Measurements from ENCODE around the gene PKP3. TPM values are rescaled to one million over a fixed set of nuclear protein-coding genes. Genes with fewer than 3 reads are reported as not detected.
"Not testable (repeated sequence)": the region's sequence is repeated elsewhere in the genome, so short reads cannot be mapped to it uniquely, and the experiment has no call there.

The PKP3 gene
- total and polyA plus RNA-seq, 2 donors, result 7.7 to 26.5 TPM

GRCh38 chr11:399731-400211 lies 5.8 kb downstream of the PKP3 start:
- WGBS, result 41% methylated on average over 21 of the region's 21 CpGs
- Histone ChIP-seq H3K9me3 (ENCODE audit: control insufficient read depth in 2 of 2, insufficient read depth in 1 of 2, low read length in 1 of 2) (peaks cover 8 to 30% of the 10 kb centered on the region in 2 donors), H3K4me3 (ENCODE audit: low read length in 2 of 2) (no peak overlapping the region), H3K36me3 (ENCODE audit: control insufficient read depth in 2 of 2, insufficient read depth in 2 of 2, low read length in 1 of 2) (peaks cover 0 to 5% of the 10 kb centered on the region in 2 donors), H3K27ac (ENCODE audit: low read depth in 1 of 2, low read length in 1 of 2) (no peak overlapping the region), H3K27me3 (ENCODE audit: control insufficient read depth in 2 of 2, insufficient read depth in 1 of 2, low read length in 1 of 2) (peaks cover 46 to 58% of the 10 kb centered on the region in 2 donors), H3K4me1 (ENCODE audit: control insufficient read depth in 2 of 2, insufficient read depth in 2 of 2, low read length in 2 of 2) (peaks cover 0 to 6% of the 10 kb centered on the region in 2 donors)
- DNase-seq (ENCODE audit: low read depth in 6 of 9, low spot score in 9 of 9), result no peak

- Histone ChIP-seq H3K36me3 (ENCODE audit: control insufficient read depth in 2 of 2, insufficient read depth in 2 of 2, low read length in 1 of 2) (peaks cover 0 to 5% of the 10 kb centered on the region in 2 donors), H3K27ac (ENCODE audit: low read depth in 1 of 2, low read length in 1 of 2) (no peak overlapping the region), H3K4me3 (ENCODE audit: low read length in 2 of 2) (no peak overlapping the region), H3K27me3 (ENCODE audit: control insufficient read depth in 2 of 2, insufficient read depth in 1 of 2, low read length in 1 of 2) (peaks cover 46 to 59% of the 10 kb centered on the region in 2 donors), H3K9me3 (ENCODE audit: control insufficient read depth in 2 of 2, insufficient read depth in 1 of 2, low read length in 1 of 2) (peaks cover 8 to 30% of the 10 kb centered on the region in 2 donors), H3K4me1 (ENCODE audit: control insufficient read depth in 2 of 2, insufficient read depth in 2 of 2, low read length in 2 of 2) (peaks cover 0 to 6% of the 10 kb centered on the region in 2 donors)
- DNase-seq (ENCODE audit: low read depth in 6 of 9, low spot score in 9 of 9), result no peak
- 21% methylated on average over 50 of the region's 50 CpGs for WGBS
Observed at GRCh38 chr11:400241-400689, 6.3 kb downstream of the PKP3 start.

GRCh38 chr11:401196-401595 lies 7.2 kb downstream of the PKP3 start:
- Histone ChIP-seq H3K9me3 (ENCODE audit: control insufficient read depth in 2 of 2, insufficient read depth in 1 of 2, low read length in 1 of 2) (peaks cover 6 to 30% of the 10 kb centered on the region in 2 donors), H3K27me3 (ENCODE audit: control insufficient read depth in 2 of 2, insufficient read depth in 1 of 2, low read length in 1 of 2) (peaks cover 43 to 51% of the 10 kb centered on the region in 2 donors)
- H3K4me1 ChIP-seq (ENCODE audit: control insufficient read depth in 2 of 2, insufficient read depth in 2 of 2, low read length in 2 of 2); H3K4me3 ChIP-seq (ENCODE audit: low read length in 2 of 2); DNase-seq (ENCODE audit: low read depth in 6 of 9, low spot score in 9 of 9); H3K27ac ChIP-seq (ENCODE audit: low read depth in 1 of 2, low read length in 1 of 2); H3K36me3 ChIP-seq (ENCODE audit: control insufficient read depth in 2 of 2, insufficient read depth in 2 of 2, low read length in 1 of 2): not testable (repeated sequence)
- no CpG with 5 or more reads among the region's 52 CpGs for WGBS

- Histone ChIP-seq H3K4me1 (ENCODE audit: control insufficient read depth in 2 of 2, insufficient read depth in 2 of 2, low read length in 2 of 2) (peaks cover 3 to 13% of the 10 kb centered on the region in 2 donors), H3K27ac (ENCODE audit: low read depth in 1 of 2, low read length in 1 of 2) (no peak overlapping the region), H3K9me3 (ENCODE audit: control insufficient read depth in 2 of 2, insufficient read depth in 1 of 2, low read length in 1 of 2) (peaks cover 6 to 18% of the 10 kb centered on the region in 2 donors), H3K27me3 (ENCODE audit: control insufficient read depth in 2 of 2, insufficient read depth in 1 of 2, low read length in 1 of 2) (peaks cover 27 to 34% of the 10 kb centered on the region in 2 donors), H3K36me3 (ENCODE audit: control insufficient read depth in 2 of 2, insufficient read depth in 2 of 2, low read length in 1 of 2) (peaks cover 0 to 7% of the 10 kb centered on the region in 2 donors), H3K4me3 (ENCODE audit: low read length in 2 of 2) (no peak overlapping the region)
- 67% methylated on average over 55 of the region's 55 CpGs for WGBS
- DNase-seq (ENCODE audit: low read depth in 6 of 9, low spot score in 9 of 9), result no peak
Observed at GRCh38 chr11:403021-403760, 9.2 kb downstream of the PKP3 start.

GRCh38 chr11:403761-404431 lies 9.9 kb downstream of the PKP3 start:
- 97% methylated on average over 27 of the region's 27 CpGs for WGBS
- peaks cover 3 to 13% of the 10 kb centered on the region in 2 donors for H3K4me1 ChIP-seq (ENCODE audit: control insufficient read depth in 2 of 2, insufficient read depth in 2 of 2, low read length in 2 of 2)

GRCh38 chr11:404551-405264 lies 10.7 kb downstream of the PKP3 start:
- Histone ChIP-seq H3K27ac (ENCODE audit: low read depth in 1 of 2, low read length in 1 of 2) (no peak overlapping the region), H3K4me1 (ENCODE audit: control insufficient read depth in 2 of 2, insufficient read depth in 2 of 2, low read length in 2 of 2) (peaks cover 3 to 13% of the 10 kb centered on the region in 2 donors), H3K4me3 (ENCODE audit: low read length in 2 of 2) (no peak overlapping the region), H3K36me3 (ENCODE audit: control insufficient read depth in 2 of 2, insufficient read depth in 2 of 2, low read length in 1 of 2) (peaks cover 0 to 9% of the 10 kb centered on the region in 2 donors), H3K9me3 (ENCODE audit: control insufficient read depth in 2 of 2, insufficient read depth in 1 of 2, low read length in 1 of 2) (peaks cover 2 to 15% of the 10 kb centered on the region in 2 donors), H3K27me3 (ENCODE audit: control insufficient read depth in 2 of 2, insufficient read depth in 1 of 2, low read length in 1 of 2) (peaks cover 22 to 27% of the 10 kb centered on the region in 2 donors)
- DNase-seq (ENCODE audit: low read depth in 6 of 9, low spot score in 9 of 9), result no peak
- WGBS, result 97% methylated on average over 14 of the region's 14 CpGs

More at GRCh38 chr11:403761-404431, 9.9 kb downstream of the PKP3 start:
- Histone ChIP-seq H3K9me3 (ENCODE audit: control insufficient read depth in 2 of 2, insufficient read depth in 1 of 2, low read length in 1 of 2) (peaks cover 6 to 18% of the 10 kb centered on the region in 2 donors), H3K27ac (ENCODE audit: low read depth in 1 of 2, low read length in 1 of 2) (no peak overlapping the region), H3K36me3 (ENCODE audit: control insufficient read depth in 2 of 2, insufficient read depth in 2 of 2, low read length in 1 of 2) (peaks cover 0 to 7% of the 10 kb centered on the region in 2 donors), H3K27me3 (ENCODE audit: control insufficient read depth in 2 of 2, insufficient read depth in 1 of 2, low read length in 1 of 2) (peaks cover 27 to 32% of the 10 kb centered on the region in 2 donors), H3K4me3 (ENCODE audit: low read length in 2 of 2) (no peak overlapping the region)
- no peak for DNase-seq (ENCODE audit: low read depth in 6 of 9, low spot score in 9 of 9)

- no peak overlapping the region for H3K27ac ChIP-seq (ENCODE audit: low read depth in 1 of 2, low read length in 1 of 2)
- peaks cover 3 to 13% of the 10 kb centered on the region in 2 donors for H3K4me1 ChIP-seq (ENCODE audit: control insufficient read depth in 2 of 2, insufficient read depth in 2 of 2, low read length in 2 of 2)
- no peak overlapping the region for H3K4me3 ChIP-seq (ENCODE audit: low read length in 2 of 2)
- H3K27me3 ChIP-seq (ENCODE audit: control insufficient read depth in 2 of 2, insufficient read depth in 1 of 2, low read length in 1 of 2), result peaks cover 14 to 22% of the 10 kb centered on the region in 2 donors
- peaks cover 0 to 8% of the 10 kb centered on the region in 2 donors for H3K9me3 ChIP-seq (ENCODE audit: control insufficient read depth in 2 of 2, insufficient read depth in 1 of 2, low read length in 1 of 2)
- no peak for DNase-seq (ENCODE audit: low read depth in 6 of 9, low spot score in 9 of 9)
- peaks cover 0 to 13% of the 10 kb centered on the region in 2 donors for H3K36me3 ChIP-seq (ENCODE audit: control insufficient read depth in 2 of 2, insufficient read depth in 2 of 2, low read length in 1 of 2)
- WGBS, result 88% methylated on average over 17 of the region's 17 CpGs
Observed at GRCh38 chr11:405323-405953, 11.4 kb downstream of the PKP3 start.

GRCh38 chr11:405954-406795 lies 12.2 kb downstream of the PKP3 start:
- Histone ChIP-seq H3K27me3 (ENCODE audit: control insufficient read depth in 2 of 2, insufficient read depth in 1 of 2, low read length in 1 of 2) (peaks cover 14 to 22% of the 10 kb centered on the region in 2 donors), H3K4me3 (ENCODE audit: low read length in 2 of 2) (peak overlapping the region; percentile 30 to 57), H3K9me3 (ENCODE audit: control insufficient read depth in 2 of 2, insufficient read depth in 1 of 2, low read length in 1 of 2) (peaks cover 0 to 8% of the 10 kb centered on the region in 2 donors), H3K4me1 (ENCODE audit: control insufficient read depth in 2 of 2, insufficient read depth in 2 of 2, low read length in 2 of 2) (peaks cover 3 to 13% of the 10 kb centered on the region in 2 donors), H3K36me3 (ENCODE audit: control insufficient read depth in 2 of 2, insufficient read depth in 2 of 2, low read length in 1 of 2) (peaks cover 0 to 13% of the 10 kb centered on the region in 2 donors), H3K27ac (ENCODE audit: low read depth in 1 of 2, low read length in 1 of 2) (peak overlapping the region; percentile 56 to 58)
- WGBS, result 86% methylated on average over 47 of the region's 47 CpGs
- DNase-seq (ENCODE audit: low read depth in 6 of 9, low spot score in 9 of 9), result no peak
